Kidney epithelial cell (primary cell): ENCODE measurements around the gene SQOR. TPM values are rescaled to one million over a fixed set of nuclear protein-coding genes. Genes with fewer than 3 reads are reported as not detected.

Experiments used
- DNase-seq: peaks from one replicate; pipeline ENCODE4 v3.0.0-alpha.2; 2010; ENCODE audit warnings: low read depth
- H3K27me3 ChIP-seq: 2 replicates; pipeline ENCODE4 v1.6.0; 2011; ENCODE audit warnings: low read length; ENCODE audit not compliant: control insufficient read depth, insufficient read depth
- H3K36me3 ChIP-seq: 2 replicates; pipeline ENCODE4 v1.5.1; 2011; ENCODE audit warnings: low read length; ENCODE audit not compliant: control insufficient read depth, insufficient read depth
- H3K4me3 ChIP-seq: 2 replicates; pipeline ENCODE4 v1.5.1; 2011; ENCODE audit warnings: low read depth, mild to moderate bottlenecking, control low read depth, low read length
- CTCF ChIP-seq: IDR thresholded peaks from 2 replicates; pipeline ENCODE4 v1.5.1; 2011; ENCODE audit warnings: mild to moderate bottlenecking, moderate library complexity, low read length, control low read depth, inconsistent platforms; ENCODE audit not compliant: insufficient read depth, poor library complexity, severe bottlenecking
- total RNA-seq: library from RNA; depleted of rRNA; stranded (reverse); fragments of >200 nt; gene quantifications from 2 replicates; pipeline ENCODE4 v1.2.3, GENCODE V29; 2015

Gene SQOR
- total RNA-seq, 1 donor from 2014 or later = 46.2 TPM

GRCh38 chr15:45587863-45588170 lies 47.0 kb upstream of the SQOR start:
- no peak for DNase-seq
- no peaks in the 10 kb centered on the region for H3K36me3 ChIP-seq
- TF ChIP-seq CTCF = no peak
- H3K27me3 ChIP-seq = no peaks in the 10 kb centered on the region
- H3K4me3 ChIP-seq = peak overlapping the region; percentile 68

- Histone ChIP-seq H3K36me3 (no peaks in the 10 kb centered on the region), H3K4me3 (peak overlapping the region; percentile 68), H3K27me3 (no peaks in the 10 kb centered on the region)
- TF ChIP-seq CTCF = no peak
- no peak for DNase-seq
These were observed 46.5 kb upstream of the SQOR start for GRCh38 chr15:45588219-45588875.

- DNase-seq = no peak
- Histone ChIP-seq H3K27me3 (no peaks in the 10 kb centered on the region), H3K36me3 (no peaks in the 10 kb centered on the region), H3K4me3 (no peak overlapping the region)
- no peak for TF ChIP-seq CTCF
These were observed 45.6 kb upstream of the SQOR start for GRCh38 chr15:45589256-45589655.

- H3K4me3 ChIP-seq = no peak overlapping the region
- TF ChIP-seq CTCF = no peak
- H3K27me3 ChIP-seq = no peaks in the 10 kb centered on the region
- no peak for DNase-seq
- H3K36me3 ChIP-seq = no peaks in the 10 kb centered on the region
These were observed 40.5 kb upstream of the SQOR start for GRCh38 chr15:45594319-45594718.

GRCh38 chr15:45594835-45595530 lies 39.8 kb upstream of the SQOR start:
- no peaks in the 10 kb centered on the region for H3K36me3 ChIP-seq
- no peak overlapping the region for H3K4me3 ChIP-seq
- H3K27me3 ChIP-seq = no peaks in the 10 kb centered on the region
- no peak for DNase-seq
- no peak for TF ChIP-seq CTCF

GRCh38 chr15:45603881-45604280 lies 30.9 kb upstream of the SQOR start:
- DNase-seq = no peak
- H3K27me3 ChIP-seq = no peaks in the 10 kb centered on the region
- TF ChIP-seq CTCF = no peak
- H3K4me3 ChIP-seq = no peak overlapping the region
- H3K36me3 ChIP-seq = no peaks in the 10 kb centered on the region
